ENCODE results near the gene LDLRAD4.

LDLRAD4 gene

DNA sequence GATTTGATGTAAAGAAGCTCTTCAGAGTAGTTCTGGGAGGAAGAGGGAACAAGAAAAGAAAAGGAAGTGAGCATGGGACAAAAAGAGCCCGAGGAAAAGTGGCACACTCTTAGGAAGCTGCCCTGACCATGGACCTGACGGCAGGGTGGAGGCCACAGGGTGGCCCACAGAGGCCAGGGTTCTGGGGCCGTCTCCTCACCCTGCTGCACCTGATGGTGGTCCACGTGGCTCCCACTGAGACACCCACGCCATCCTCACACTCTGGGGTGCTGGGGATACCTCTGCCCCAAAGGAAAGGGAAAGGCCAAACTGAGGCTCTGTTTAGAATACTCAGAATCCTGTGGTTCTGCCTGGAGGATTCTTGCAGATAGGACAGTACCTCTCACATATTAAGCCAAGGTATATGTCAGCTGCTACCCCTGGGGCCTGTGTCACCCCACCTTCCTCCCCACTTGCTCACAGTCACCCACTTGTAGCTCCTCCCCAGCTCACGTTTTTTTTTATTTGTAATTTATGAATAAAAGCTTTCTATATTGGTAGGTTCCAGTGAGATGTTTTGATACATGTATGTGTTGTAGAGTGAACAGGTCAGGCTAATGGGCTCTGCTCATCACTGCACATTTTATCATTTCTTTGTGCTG lies 171.1 kb downstream of the LDLRAD4 start:
- Histone ChIP-seq H3K4me1 (ENCODE audit: control insufficient read depth, insufficient read depth, low read length) (peaks cover 11% of the 10 kb centered on the region), H3K27me3 (replicated peaks; ENCODE audit: control insufficient read depth, insufficient read depth, low read length) (peaks cover 14% of the 10 kb centered on the region), H3K36me3 (ENCODE audit: control insufficient read depth, insufficient read depth, low read length, severe bottlenecking) (no peaks in the 10 kb centered on the region), H3K4me3 (ENCODE audit: low read length) (no peak overlapping the region), H3K9ac (ENCODE audit: low read length) (no peak overlapping the region), H3K9me3 (ENCODE audit: control insufficient read depth, low read length) (no peaks in the 10 kb centered on the region)
- no peak for DNase-seq (ENCODE audit: low read depth)

DNA sequence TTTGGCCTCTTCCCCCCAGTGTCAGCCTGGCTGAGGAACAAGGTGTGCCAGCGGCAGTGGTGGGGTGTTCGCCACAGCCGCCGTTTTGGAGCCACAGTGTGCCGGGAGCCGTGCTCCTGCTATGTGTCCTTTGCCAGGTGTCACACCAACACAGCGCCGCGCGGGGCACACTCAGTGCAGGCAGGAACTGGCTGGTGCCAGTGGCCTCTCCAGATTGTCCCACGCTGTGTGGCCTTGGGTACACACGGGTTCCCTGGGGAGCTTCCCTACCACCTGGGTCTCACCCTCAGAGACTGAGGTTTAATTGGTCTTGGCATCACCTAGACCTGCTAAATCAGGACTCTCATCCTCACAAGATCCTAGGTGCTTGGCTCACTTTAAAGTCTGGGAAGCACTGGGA lies 171.6 kb downstream of the LDLRAD4 start:
- Histone ChIP-seq H3K9me3 (ENCODE audit: control insufficient read depth, low read length) (no peaks in the 10 kb centered on the region), H3K4me3 (ENCODE audit: low read length) (no peak overlapping the region), H3K27me3 (replicated peaks; ENCODE audit: control insufficient read depth, insufficient read depth, low read length) (peaks cover 18% of the 10 kb centered on the region), H3K4me1 (ENCODE audit: control insufficient read depth, insufficient read depth, low read length) (peaks cover 11% of the 10 kb centered on the region), H3K9ac (ENCODE audit: low read length) (no peak overlapping the region), H3K36me3 (ENCODE audit: control insufficient read depth, insufficient read depth, low read length, severe bottlenecking) (no peaks in the 10 kb centered on the region)
- no peak for DNase-seq (ENCODE audit: low read depth)

DNA sequence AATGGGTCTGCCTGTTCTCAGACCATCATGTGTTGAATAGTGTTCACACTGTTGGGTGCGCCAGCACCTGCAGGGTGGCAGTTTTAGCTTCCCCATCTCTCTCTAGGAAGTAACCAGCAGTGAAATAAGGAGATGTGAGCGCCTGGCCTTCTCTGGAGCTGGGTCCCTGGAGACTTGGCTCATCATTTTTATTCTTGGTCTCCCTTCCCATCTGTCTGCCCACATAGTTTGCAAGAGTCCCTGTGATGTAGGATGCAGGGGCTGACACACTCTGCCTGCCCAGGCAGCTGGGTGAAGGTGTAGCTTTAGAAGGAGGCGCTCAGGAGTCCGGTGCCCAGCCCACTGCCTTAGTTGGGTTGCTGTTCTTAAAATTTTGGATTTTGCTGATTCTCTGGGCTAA lies 172.2 kb downstream of the LDLRAD4 start:
- DNase-seq (ENCODE audit: low read depth): no peak
- H3K9me3 ChIP-seq (ENCODE audit: control insufficient read depth, low read length): no peaks in the 10 kb centered on the region
- H3K9ac ChIP-seq (ENCODE audit: low read length): no peak overlapping the region
- no peak overlapping the region for H3K4me3 ChIP-seq (ENCODE audit: low read length)
- no peaks in the 10 kb centered on the region for H3K36me3 ChIP-seq (ENCODE audit: control insufficient read depth, insufficient read depth, low read length, severe bottlenecking)
- H3K27me3 ChIP-seq (replicated peaks; ENCODE audit: control insufficient read depth, insufficient read depth, low read length): peaks cover 18% of the 10 kb centered on the region
- peaks cover 11% of the 10 kb centered on the region for H3K4me1 ChIP-seq (ENCODE audit: control insufficient read depth, insufficient read depth, low read length)

DNA sequence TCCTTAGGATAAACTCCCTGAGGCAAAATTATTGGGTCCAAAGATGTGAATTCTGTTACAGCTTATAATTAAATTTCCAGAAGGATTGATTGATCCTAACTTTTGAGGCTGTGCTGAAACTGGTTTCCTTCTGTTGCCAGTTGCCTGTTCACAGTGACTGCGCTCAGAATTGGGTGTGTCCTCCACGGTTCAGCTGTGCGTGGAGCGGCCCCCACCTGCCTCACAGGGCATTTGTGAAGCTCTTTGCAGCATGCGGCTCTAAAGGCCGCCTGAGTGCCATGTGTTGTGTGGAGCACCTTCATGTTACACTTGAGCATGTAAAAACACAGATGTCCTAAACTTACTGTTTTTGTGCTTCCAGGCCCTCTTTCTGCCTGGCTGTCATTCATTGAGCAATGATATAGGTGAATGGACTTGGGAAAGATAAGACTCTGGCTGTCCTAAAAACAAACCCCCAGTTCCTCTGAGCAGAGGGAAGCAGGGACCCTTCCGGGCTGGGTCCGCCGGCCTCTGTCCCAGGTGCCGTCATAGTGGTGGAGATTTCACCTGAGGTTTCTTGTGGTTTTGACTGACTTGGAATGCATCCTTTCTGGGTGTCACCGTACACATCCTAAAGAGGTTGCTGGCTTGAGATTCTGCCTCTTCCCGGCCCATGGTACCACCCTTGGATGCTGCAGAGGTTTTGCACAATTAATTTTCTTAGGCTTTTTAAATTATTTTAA lies 173.6 kb downstream of the LDLRAD4 start:
- no peaks in the 10 kb centered on the region for H3K9me3 ChIP-seq (ENCODE audit: control insufficient read depth, low read length)
- H3K9ac ChIP-seq (ENCODE audit: low read length): no peak overlapping the region
- peaks cover 18% of the 10 kb centered on the region for H3K27me3 ChIP-seq (replicated peaks; ENCODE audit: control insufficient read depth, insufficient read depth, low read length)
- H3K4me1 ChIP-seq (ENCODE audit: control insufficient read depth, insufficient read depth, low read length): peaks cover 11% of the 10 kb centered on the region
- H3K4me3 ChIP-seq (ENCODE audit: low read length): no peak overlapping the region
- H3K36me3 ChIP-seq (ENCODE audit: control insufficient read depth, insufficient read depth, low read length, severe bottlenecking): no peaks in the 10 kb centered on the region
- DNase-seq (ENCODE audit: low read depth): no peak

DNA sequence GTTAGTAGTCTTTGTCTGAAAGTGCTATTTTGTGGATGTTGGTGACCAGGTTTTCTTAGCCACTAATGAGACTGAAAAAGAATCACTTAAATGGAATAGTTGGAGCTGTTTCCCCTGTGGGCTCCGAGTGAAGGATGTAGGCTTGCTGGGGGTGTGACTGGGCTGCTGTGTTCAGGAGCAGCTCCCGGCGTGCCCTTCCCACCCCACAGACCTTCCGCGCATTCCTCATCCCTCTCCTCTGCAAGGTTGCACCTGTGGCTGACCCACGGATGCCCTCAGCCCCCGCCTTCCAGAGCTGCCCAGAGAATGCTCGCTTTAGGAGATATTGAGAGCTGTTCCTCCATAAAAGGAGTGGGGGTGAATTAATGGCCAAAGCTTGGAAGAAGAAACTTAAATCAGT lies 174.3 kb downstream of the LDLRAD4 start:
- H3K27me3 ChIP-seq (replicated peaks; ENCODE audit: control insufficient read depth, insufficient read depth, low read length): peaks cover 18% of the 10 kb centered on the region
- H3K36me3 ChIP-seq (ENCODE audit: control insufficient read depth, insufficient read depth, low read length, severe bottlenecking): no peaks in the 10 kb centered on the region
- H3K9me3 ChIP-seq (ENCODE audit: control insufficient read depth, low read length): no peaks in the 10 kb centered on the region
- no peak overlapping the region for H3K9ac ChIP-seq (ENCODE audit: low read length)
- DNase-seq (ENCODE audit: low read depth): no peak
- peaks cover 9% of the 10 kb centered on the region for H3K4me1 ChIP-seq (ENCODE audit: control insufficient read depth, insufficient read depth, low read length)
- H3K4me3 ChIP-seq (ENCODE audit: low read length): no peak overlapping the region

DNA sequence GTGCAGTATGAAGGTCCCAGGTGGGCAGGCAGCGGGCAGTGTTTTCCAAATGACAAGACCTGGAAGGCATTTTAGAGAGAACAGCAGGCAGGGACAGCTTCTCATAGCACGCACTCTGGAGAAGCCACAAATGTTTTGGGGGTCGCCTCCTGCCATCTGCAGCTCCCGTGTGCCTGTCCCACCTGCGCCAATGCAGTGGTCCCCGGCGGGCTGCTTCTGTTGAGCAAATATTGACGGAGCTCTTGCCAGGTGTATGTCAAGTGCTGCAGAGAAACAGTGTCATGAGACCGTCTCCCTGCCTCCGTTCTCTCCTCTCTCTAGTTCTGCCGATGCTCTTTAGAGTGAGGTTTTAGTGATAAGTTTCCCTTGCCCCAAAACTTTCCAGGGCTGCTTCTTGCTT lies 174.8 kb downstream of the LDLRAD4 start:
- H3K4me3 ChIP-seq (ENCODE audit: low read length): no peak overlapping the region
- DNase-seq (ENCODE audit: low read depth): no peak
- no peaks in the 10 kb centered on the region for H3K9me3 ChIP-seq (ENCODE audit: control insufficient read depth, low read length)
- H3K27me3 ChIP-seq (replicated peaks; ENCODE audit: control insufficient read depth, insufficient read depth, low read length): peaks cover 18% of the 10 kb centered on the region
- H3K9ac ChIP-seq (ENCODE audit: low read length): no peak overlapping the region
- peaks cover 5% of the 10 kb centered on the region for H3K4me1 ChIP-seq (ENCODE audit: control insufficient read depth, insufficient read depth, low read length)
- no peaks in the 10 kb centered on the region for H3K36me3 ChIP-seq (ENCODE audit: control insufficient read depth, insufficient read depth, low read length, severe bottlenecking)

DNA sequence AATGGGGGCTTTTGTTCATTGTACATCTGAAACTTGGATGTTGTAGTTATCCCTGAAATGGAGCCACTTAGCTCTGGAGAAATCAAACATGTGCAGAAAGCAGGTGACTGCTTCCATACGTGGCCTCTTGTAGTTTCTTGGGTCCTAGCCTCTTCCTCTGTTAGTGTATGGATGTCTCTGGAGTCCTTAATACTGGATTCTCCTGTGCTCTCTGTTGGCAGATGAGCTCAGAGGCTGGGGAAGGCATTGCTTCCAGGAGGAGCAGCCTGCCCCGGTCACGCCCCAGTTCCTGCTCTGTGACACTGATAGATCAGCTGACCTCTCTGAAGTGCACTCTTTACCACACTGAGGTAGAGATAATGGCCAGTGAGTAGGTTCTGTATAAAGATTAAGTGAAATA lies 176.2 kb downstream of the LDLRAD4 start:
- H3K9me3 ChIP-seq (ENCODE audit: control insufficient read depth, low read length): no peaks in the 10 kb centered on the region
- H3K9ac ChIP-seq (ENCODE audit: low read length): no peak overlapping the region
- H3K36me3 ChIP-seq (ENCODE audit: control insufficient read depth, insufficient read depth, low read length, severe bottlenecking): no peaks in the 10 kb centered on the region
- H3K4me3 ChIP-seq (ENCODE audit: low read length): no peak overlapping the region
- no peaks in the 10 kb centered on the region for H3K4me1 ChIP-seq (ENCODE audit: control insufficient read depth, insufficient read depth, low read length)
- H3K27me3 ChIP-seq (replicated peaks; ENCODE audit: control insufficient read depth, insufficient read depth, low read length): peaks cover 22% of the 10 kb centered on the region
- DNase-seq (ENCODE audit: low read depth): no peak

DNA sequence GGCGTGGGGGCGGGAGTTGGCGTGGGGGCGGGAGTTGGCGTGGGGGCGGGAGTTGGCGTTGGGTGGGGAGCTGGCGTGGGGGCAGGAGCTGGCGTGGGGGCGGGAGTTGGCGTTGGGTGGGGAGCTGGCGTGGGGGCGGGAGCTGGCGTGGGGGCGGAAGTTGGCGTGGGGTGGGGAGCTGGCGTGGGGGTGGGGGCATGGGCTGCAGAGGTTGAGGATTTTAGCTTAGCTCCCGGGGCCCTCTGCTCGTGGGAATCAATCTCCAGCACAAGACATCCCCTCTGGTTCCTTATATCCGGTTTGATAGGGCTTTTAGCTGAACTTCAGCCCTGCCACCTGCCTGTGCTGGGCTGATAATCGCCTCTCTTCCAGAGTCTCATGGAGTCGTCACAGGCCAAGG lies 177.0 kb downstream of the LDLRAD4 start:
- DNase-seq (ENCODE audit: low read depth): no peak
- Histone ChIP-seq H3K9ac (ENCODE audit: low read length) (no peak overlapping the region), H3K9me3 (ENCODE audit: control insufficient read depth, low read length) (no peaks in the 10 kb centered on the region), H3K27me3 (replicated peaks; ENCODE audit: control insufficient read depth, insufficient read depth, low read length) (peaks cover 22% of the 10 kb centered on the region), H3K4me1 (ENCODE audit: control insufficient read depth, insufficient read depth, low read length) (no peaks in the 10 kb centered on the region), H3K4me3 (ENCODE audit: low read length) (no peak overlapping the region), H3K36me3 (ENCODE audit: control insufficient read depth, insufficient read depth, low read length, severe bottlenecking) (no peaks in the 10 kb centered on the region)

DNA sequence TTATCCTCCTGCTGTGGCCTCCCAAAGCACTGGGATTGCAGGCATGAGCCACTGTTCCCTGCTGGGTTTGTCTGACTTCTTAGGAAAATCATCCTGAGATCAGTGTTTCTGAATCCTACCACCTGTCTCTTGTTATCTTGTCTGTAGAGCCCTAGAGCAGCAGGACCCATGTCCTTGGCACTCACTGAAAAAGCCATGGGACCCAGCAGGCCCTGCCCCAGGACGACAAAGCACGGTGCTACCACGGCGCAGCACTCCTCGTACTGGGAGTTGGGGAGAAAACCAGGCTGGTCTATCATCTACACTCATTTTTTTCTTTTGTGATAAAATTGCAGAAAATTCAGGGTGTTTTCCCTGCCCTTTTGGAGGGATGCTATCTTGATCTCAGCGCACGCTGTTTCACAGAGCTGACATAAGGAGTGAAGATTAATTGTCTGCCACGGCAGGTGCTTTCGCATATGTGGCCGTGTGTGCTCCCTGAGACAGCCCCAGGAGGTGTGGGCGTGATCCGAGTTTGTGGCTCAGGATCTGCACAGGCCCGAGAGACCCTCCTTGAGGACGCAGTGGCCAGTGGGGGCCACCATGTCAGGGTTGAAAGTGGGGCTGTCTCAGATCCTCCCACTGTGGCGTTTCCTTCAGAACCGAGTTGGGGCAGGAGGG lies 179.1 kb downstream of the LDLRAD4 start:
- Histone ChIP-seq H3K4me1 (ENCODE audit: control insufficient read depth, insufficient read depth, low read length) (no peaks in the 10 kb centered on the region), H3K9ac (ENCODE audit: low read length) (no peak overlapping the region), H3K36me3 (ENCODE audit: control insufficient read depth, insufficient read depth, low read length, severe bottlenecking) (no peaks in the 10 kb centered on the region), H3K27me3 (replicated peaks; ENCODE audit: control insufficient read depth, insufficient read depth, low read length) (peaks cover 19% of the 10 kb centered on the region), H3K4me3 (ENCODE audit: low read length) (no peak overlapping the region), H3K9me3 (ENCODE audit: control insufficient read depth, low read length) (no peaks in the 10 kb centered on the region)
- DNase-seq (ENCODE audit: low read depth): no peak

DNA sequence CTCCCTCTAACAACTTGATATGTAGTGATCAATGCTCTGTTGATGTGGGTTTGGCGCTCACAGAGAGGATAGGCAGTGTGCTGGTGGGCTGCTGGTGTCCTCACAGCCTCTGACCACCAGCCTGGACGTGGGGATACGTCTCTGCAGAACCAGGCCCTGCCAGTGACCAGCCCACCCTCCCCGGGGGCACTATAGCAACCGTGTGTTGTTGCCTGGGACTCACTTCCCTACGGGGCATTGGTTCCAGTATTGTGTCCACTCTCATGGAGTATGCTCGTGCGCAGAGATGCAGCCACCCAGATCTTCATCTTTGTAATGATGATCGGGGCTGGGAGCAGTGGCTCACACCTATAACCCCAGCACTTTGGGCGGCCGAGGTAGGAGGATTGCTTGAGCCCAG lies 180.1 kb downstream of the LDLRAD4 start:
- Histone ChIP-seq H3K4me1 (ENCODE audit: control insufficient read depth, insufficient read depth, low read length) (no peaks in the 10 kb centered on the region), H3K4me3 (ENCODE audit: low read length) (no peak overlapping the region), H3K9ac (ENCODE audit: low read length) (no peak overlapping the region), H3K9me3 (ENCODE audit: control insufficient read depth, low read length) (no peaks in the 10 kb centered on the region), H3K27me3 (replicated peaks; ENCODE audit: control insufficient read depth, insufficient read depth, low read length) (peaks cover 21% of the 10 kb centered on the region), H3K36me3 (ENCODE audit: control insufficient read depth, insufficient read depth, low read length, severe bottlenecking) (no peaks in the 10 kb centered on the region)
- no peak for DNase-seq (ENCODE audit: low read depth)

DNA sequence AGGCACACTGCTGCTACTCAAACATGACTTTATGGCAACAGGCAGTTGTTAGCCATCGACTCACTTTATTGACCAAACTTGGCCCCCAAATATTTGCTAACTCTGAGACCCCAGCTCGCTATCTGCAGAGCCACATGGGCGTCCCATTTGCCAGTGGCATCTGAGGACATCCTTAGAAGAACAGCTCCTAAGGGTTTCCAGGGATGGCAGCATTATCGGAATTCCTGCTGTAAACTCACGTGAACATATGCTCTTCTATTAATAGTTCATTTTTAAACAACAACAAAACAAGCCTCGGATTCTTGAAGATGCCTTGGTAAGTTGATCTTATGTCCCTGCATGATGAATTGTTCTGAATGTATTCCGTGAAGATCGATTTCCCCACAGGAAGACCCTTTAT lies 181.0 kb downstream of the LDLRAD4 start:
- H3K9ac ChIP-seq (ENCODE audit: low read length): no peak overlapping the region
- H3K36me3 ChIP-seq (ENCODE audit: control insufficient read depth, insufficient read depth, low read length, severe bottlenecking): no peaks in the 10 kb centered on the region
- no peaks in the 10 kb centered on the region for H3K9me3 ChIP-seq (ENCODE audit: control insufficient read depth, low read length)
- no peak overlapping the region for H3K4me3 ChIP-seq (ENCODE audit: low read length)
- DNase-seq (ENCODE audit: low read depth): no peak
- H3K4me1 ChIP-seq (ENCODE audit: control insufficient read depth, insufficient read depth, low read length): no peaks in the 10 kb centered on the region
- H3K27me3 ChIP-seq (replicated peaks; ENCODE audit: control insufficient read depth, insufficient read depth, low read length): peaks cover 14% of the 10 kb centered on the region

All from adipocyte (in vitro differentiated cells).